NCI-H2196 (cell line): ENCODE data around the gene ZDHHC17.
A peak's percentile ranks its signal among the peaks of the same experiment; 100 is the strongest.
"Not testable (repeated sequence)": the region's sequence is repeated elsewhere in the genome, so short reads cannot be mapped to it uniquely, and the experiment has no call there.

ENCODE experiments used
- DNase-seq: peaks from one replicate; lab custom pipeline; 2025; ENCODE audit not compliant: unreplicated experiment; lab: John Stamatoyannopoulos, UW

Gene ZDHHC17, protein sequence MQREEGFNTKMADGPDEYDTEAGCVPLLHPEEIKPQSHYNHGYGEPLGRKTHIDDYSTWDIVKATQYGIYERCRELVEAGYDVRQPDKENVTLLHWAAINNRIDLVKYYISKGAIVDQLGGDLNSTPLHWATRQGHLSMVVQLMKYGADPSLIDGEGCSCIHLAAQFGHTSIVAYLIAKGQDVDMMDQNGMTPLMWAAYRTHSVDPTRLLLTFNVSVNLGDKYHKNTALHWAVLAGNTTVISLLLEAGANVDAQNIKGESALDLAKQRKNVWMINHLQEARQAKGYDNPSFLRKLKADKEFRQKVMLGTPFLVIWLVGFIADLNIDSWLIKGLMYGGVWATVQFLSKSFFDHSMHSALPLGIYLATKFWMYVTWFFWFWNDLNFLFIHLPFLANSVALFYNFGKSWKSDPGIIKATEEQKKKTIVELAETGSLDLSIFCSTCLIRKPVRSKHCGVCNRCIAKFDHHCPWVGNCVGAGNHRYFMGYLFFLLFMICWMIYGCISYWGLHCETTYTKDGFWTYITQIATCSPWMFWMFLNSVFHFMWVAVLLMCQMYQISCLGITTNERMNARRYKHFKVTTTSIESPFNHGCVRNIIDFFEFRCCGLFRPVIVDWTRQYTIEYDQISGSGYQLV

DNA sequence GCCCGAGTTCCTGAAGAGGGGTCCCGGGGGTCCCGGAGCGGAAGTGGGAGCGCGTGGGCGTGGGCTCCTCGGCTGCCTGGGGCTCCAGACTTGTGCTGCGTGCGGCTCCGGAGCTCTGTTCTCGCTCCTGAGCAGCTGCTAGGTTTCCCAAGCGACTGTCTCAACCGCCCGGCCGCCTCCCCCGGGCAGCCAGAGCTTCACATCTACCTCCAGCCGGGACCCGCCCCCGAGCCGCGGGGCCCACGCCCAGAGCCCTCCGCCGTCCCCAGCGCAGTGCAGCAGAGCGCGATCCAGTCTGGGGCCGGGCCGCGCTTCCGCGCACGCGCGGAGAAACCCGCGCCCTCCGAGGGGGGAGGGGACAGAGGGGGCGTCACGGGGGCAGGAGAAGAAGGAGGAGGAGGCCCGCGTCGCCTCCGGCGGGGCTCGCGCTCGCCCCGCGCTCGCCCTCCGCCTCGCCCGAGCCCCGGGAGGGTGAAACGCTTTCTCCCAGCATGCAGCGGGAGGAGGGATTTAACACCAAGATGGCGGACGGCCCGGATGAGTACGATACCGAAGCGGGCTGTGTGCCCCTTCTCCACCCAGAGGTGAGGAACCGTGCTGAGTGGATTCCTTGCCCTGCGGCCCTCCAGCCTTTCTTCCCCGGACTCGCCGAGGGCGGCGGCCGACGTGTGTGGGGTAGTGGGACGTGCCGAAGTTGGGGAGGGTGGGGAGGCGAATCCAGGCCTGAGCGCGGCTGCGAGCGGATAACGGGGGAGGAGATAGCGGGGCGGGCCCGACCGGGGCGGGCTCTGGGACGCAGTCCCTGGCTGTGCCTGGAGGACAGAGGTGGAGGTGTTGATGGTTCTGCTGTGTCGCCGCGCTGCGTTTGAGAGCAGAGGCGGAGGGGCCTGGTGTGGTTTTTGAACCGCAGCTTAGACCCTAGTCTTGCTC lies at the start of gene ZDHHC17:
TSS of gene ZDHHC17 (plus strand) at position 370 of the 930 bp plus-strand sequence. CDS start at position 492, 122 bp downstream.
- peak; percentile 93 for DNase-seq

DNA sequence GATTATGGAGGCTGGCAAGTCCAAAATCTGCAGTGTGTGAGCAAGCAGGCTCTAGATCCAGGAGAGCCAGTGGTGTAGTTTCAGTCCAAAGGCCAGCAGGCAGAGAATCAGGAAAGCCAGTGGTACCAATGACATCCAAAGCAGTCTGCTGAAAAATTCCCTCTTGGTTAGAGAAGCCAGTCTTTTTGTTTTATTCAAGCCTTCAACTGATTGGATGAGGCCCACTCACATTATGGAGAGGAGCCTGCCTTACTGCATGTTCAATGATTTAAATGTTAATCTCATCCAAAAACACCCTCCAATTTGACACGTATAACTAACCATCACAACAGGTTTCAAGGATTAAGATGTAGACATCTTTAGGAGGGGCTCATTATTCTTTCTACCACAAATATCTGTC lies 49.5 kb upstream of the ZDHHC17 start:
- DNase-seq, result no peak

DNA sequence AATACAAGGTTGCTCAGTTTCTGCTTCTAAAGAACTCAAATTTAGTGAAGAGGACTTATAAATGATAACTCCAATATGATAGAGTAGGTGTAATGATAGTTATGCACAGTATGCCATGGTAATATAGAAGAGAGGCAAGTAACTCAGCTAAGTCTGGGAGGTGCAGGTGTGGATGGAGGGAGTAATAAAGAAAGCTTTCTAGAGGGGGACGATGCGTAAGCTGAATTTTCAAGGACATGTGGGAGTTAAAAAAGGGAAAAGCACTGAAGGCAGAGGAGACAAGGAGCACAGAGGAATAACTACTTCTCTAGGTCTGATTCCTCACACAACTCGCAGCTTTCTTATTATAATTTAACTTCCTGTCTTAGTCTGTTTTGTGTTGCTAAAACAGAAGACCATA lies 49.1 kb upstream of the ZDHHC17 start:
- no peak for DNase-seq

DNA sequence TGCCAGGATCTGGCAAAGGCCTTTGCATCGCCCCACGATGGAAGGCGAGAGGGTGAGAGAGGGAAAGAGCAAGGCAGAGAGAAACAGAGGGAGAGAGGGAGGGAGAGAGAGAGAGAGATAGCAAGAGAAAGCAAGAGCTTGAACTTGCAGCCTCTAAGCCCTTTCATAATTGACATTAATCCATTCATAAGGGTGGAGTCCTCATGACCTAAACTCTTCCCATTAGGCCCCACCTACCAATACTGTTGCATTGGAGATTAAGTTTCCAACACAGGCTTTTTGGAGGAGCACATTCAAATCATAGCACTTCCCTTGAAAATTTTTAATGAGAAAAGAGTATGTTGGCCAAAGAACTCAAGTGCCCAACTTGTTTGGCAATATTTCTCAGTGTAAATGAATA lies 48.6 kb upstream of the ZDHHC17 start:
- no peak for DNase-seq

DNA sequence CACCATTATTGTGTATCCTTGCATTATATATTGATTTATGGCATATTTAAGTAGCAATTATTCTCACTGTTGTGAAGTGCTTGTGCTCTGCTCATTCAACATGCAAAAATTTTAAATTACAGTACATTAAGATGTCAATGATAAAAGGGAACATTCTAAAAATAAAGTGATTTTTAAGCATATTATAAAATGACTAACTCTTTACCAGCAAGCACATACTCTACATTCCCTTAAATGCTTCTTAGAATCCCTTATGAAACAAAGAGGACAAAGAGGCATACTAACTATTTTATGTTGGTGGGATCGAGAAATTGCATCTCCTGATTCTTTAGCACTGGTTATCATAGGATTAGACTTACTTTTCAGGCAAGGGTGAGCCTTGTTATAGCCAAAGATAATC lies 46.6 kb upstream of the ZDHHC17 start:
- DNase-seq, result no peak

DNA sequence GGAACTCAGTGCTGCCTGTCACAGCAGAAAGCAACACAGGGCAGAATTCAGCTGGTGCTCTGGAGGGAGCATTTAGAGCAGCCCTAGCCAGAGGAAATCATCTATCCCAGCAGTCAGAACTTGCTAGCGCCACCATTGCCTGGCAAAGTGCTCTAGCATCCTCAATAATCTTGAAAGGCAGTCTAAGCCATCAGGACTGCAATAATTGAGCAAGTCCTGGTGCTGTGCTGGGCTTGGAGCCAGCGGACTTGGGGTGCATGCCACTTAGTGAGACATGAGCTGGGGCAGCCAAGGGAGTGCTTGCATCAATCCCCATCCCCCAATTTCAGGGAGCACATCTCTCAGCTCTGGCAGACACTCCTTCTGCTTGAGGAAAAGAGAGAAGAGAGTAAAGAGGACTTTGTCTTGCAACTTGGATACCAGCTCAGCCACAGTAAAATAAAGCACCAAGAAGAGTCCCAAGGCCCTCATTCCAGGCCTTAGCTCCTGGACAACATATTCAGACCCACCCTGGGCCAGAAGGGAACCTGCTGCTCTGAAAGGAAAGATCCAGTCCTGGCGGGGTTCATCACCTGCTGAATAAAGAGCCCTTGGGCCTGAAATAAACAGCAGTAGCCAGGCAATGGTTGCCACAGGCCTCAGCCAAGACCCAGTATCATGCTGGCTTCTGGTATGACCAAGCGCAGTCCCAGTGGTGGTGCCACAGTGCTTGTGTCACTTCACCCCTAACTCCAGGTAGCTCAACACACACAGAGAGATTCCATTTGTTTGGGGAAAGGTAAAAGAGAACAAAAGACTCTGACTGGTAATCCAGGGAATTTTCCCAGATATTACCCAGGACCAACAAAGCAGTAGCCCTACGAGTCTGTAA lies 44.5 kb upstream of the ZDHHC17 start:
- DNase-seq, result no peak

DNA sequence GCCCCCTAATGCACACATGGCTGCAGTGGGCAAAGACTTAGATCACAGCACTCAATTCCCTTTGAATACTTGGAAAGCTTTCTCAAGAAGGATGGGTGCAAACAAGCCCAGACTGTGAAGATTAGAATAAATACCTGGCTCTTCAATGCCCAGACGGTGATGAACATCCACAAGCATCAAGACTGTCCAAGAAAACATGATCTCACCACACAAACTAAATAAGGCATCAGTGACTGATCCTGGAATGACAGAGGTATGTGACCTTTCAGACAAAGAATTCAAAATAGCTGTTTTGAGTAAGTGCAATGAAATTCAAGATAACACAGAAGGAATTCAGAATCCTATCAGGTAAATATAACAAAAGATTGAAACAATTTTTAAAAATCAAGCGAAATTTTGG lies 43.8 kb upstream of the ZDHHC17 start:
- no peak for DNase-seq

DNA sequence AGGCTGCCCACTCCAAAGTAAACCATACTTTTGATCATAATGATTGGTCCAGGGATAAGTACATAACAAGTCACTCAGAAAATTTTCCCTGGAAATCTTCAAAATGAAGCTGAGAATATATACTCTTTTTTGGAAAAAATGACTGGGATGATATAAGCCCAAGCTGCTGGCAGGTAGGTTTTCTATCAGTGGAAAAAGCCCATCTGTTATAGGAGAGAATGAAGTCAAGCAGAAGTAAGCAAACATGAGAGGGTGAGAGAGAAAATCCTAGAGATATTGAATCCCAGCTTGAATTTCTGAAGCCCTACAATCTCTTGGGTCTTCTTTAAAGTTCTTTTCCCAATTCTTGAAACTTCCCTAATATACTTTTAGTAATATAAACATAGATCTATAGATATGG lies 37.3 kb upstream of the ZDHHC17 start:
- no peak for DNase-seq

DNA sequence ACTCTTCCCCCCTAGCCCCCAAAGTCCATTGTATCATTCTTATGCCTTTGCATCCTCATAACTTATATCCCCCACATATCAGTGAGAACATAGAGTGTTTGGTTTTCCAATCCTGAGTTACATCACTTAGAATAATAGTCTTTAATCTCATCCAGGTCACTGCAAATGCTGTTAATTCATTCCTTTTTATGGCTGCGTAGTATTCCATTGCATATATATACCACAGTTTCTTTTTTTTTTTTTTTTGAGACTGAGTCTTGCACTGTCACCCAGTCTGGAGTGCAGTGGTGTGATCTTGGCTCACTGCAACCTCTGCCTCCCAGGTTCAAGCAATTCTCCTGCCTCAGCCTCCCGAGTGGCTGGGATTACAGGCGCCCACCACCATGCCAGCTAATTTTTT lies 31.7 kb upstream of the ZDHHC17 start:
- DNase-seq, result not testable (repeated sequence)

DNA sequence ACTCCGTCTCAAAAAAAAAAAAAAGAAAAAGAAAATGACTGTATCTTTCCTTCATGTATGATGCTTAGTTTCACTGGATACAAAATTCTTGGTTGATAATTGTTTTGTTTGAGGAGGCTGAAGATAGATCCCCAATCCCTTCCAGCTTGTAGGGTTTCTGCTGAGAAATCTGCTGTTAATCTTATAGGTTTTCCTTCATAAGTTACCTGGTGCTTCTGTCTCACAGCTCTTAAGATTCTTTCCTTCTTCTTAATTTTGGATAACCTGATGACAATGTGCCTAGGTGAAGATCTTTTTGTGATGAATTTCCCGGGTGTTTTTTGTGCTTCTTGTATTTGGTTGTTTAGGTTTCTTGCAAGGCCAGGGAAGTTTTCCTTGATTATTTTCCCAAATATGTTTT lies 26.2 kb upstream of the ZDHHC17 start:
- DNase-seq, result not testable (repeated sequence)

DNA sequence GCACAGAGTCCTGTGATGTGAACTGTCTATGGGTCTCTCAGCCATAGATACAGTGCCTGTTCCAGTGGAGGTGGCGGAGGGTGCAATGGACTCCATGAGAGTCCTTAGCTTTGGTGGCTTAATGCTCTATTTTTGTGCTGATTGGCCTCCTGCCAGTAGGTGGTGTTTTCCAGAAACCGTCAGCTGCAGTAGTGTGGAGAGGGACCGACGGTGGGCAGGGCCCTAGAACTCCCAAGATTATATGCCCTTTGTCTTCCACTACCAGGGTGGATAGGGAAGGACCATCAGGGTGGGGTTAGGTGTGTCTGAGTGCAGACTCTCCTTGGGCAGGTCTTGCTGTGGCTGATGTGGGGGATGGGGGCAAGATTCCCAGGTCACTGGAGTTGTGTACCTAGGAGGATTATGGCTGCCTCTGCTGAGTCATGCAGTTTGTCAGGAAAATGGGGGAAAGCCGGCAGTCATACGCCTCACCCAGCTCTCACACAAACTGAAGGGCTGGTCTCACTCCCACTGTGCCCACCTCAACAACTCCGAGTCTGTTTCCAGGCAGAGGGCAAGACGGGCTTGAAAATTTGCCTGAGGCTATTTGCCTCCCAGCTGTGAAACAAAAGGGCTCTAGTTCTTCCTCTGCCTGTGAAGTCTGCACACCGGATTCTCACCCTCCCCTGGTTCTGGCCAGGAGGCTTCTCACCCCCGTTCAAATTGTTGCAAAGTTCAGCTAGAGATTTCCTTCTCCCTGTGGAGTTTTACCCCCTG lies 24.9 kb upstream of the ZDHHC17 start:
- no peak for DNase-seq

DNA sequence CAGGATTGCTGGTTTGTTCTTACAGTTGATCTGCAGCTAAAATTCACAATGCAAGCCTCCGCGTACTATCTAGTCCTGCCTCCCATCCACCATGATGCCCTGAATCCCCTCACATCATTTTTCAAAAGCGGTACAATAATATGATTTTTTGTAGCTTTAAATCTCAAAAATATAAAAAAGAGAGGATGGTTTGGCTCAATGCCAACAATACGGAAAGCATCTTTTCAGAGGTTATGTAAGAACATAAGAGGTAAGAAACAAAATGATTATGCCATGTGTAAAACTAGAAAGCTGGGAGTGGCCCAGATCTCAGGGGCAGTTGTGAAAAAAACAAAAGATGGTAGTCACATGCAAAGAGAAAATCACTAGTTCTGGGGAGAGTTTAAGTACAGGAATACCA lies 24.0 kb upstream of the ZDHHC17 start:
- no peak for DNase-seq

DNA sequence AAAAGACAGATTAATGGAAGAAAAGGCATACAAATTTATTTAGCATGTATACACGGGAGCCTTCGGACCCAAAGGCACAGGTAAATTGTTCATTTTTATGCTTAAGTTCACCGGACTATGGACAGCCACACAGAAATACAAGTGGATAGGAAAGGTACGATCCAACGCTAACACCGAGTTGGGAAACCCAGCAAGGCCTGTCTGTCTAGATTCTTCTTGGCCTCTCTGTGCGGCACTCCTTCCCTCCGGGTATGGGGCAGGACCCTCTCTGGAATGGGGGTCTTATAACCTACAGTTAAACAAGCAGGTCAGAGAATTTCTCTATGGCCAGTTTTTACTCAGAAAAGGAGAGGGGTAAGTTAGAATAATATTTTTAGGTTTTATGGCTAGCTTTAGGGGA lies 23.4 kb upstream of the ZDHHC17 start:
- no peak for DNase-seq

DNA sequence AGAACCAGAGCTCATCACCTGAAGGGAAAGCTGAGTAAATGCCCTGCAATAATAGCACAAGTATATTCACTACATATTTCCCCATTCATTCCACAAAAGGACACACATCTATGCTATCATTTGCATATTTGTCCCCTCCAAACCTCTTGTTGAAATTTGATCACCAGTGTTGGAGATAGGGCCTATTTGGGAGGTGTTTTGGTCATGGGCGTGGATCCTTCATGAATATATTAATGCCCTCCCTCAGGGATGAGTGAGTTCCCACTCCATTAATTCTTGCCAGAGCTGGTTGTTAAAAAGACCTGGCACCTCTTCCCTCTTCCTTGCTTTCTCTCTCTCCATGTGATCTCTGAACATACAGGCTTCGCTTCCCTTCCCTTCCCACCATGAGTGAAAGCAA lies 18.6 kb upstream of the ZDHHC17 start:
- DNase-seq, result no peak

DNA sequence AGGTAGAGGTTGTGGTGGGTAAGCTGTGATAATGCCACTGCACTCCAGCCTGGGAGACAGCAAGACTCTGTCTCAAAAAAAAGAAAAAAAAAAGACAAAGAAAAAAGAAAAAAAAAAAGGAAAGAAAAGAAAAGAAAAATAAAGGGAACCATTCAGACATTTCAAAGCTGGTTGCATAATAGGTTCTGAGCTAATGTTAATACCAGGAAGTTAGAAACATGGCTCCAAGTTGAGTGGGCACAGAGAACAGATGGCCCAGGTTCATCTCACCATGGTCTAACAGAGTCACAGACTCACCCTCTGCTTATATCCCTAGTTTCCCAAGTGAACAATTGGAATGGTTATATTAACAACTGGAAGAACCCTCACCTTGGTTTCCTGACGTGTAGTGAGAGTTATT lies 17.4 kb upstream of the ZDHHC17 start:
- no peak for DNase-seq

DNA sequence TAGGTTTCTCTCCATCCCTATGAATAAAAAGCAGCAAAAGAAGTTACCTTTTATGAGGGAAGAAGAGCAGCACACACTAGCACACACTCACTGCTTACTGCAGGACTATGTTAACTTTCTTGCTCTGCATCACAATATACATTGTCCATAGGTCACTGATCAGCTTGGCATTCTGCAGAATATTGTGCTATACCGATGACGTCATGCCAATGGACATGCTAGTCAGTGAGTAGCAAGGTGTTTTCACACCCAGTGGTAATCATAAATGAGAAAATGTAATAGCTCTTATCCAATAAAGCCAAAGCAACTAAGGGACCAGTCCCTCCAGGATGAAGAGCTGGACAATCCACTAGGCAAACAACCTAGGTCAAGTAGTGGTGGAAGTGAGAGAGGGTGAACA lies 16.7 kb upstream of the ZDHHC17 start:
- no peak for DNase-seq

DNA sequence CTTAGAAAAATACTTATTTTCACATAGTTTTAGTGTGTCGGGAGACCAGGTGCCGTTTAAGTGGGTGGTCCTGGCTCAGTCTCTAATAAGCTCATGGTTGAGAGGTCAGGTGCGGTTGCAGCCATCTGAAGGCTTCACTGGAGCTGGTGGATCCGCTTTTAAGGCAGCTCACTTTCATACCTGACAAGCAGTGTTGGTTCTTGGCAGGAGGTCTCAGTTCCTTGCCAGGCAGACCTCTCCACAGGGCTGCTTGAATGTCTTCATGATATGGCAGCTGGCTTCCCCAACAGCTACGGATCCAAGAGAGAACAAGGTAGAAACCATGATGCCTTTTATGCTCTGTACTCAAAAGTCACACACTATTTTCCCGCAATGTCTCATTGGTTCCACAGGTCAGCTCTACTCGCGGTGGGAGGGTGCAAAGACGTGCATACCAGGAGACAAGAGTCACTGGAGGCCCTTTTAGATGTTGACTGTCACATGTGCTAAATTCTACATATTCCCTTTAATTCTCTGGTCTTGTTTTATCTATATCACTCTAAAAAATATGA lies 8.0 kb upstream of the ZDHHC17 start:
- no peak for DNase-seq

DNA sequence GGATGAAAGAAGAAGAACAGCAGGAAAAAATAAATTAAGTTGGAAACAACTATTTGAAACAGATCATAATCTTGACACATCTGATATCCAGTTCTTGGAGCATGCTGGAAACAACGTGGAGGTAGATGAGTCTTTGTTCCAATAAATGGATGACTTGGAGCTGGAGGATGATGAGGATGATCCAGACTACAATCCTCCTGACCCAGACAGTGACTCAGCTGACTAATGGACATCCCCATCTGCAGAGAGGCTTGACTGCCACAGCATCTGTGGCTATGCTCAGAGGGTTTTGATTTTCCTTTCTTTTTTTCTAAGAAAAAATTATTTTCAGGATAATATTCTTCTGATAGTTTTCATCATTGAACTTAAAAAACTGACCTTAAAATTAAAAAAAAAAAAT lies 6.2 kb upstream of the ZDHHC17 start:
- no peak for DNase-seq

DNA sequence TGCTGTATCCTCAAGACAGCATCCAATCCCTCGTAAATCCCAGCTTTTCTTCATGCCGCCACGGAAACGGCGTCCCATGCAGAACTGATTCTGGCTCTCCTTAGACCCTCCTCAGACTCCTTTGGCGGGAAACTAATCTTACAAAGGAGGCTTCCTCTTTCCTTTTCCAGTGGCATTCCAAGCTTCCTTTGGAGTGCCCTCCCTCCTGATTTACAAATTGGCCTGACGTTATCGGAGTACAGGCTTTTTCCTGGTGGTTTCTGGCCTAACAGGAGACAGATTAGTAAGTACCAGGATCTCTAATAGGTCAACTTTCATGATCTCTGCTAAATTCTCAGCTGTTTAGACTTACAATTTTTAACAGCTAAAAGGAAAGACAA lies 1.3 kb upstream of the ZDHHC17 start:
- no peak for DNase-seq

DNA sequence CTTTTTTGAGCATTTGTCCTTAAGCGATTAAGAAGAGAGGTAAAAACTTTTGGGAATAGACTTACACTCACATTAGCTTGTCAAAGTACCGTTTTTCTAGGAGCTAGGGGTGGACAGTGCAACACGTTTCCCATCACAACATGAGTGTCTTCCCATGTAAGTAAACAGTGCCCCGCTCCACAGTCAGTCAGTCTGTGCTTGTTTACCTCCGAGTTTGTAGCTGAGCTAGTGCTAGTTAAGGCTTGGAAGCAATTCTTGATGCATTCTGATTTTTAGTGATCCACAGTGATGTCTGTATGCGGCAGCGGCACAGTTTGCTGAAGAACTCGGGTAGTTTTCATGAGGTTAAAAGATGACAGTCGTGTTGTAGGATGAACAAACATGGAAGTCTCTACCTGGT lies 941 bp downstream of the ZDHHC17 start:
- no peak for DNase-seq
